ENCODE measurements around the gene PI4KB. TPM values are rescaled to one million over a fixed set of nuclear protein-coding genes. Genes with fewer than 3 reads are reported as not detected.

Gene PI4KB
- total and polyA plus RNA-seq, 4 donors, result 25.0 to 65.2 (median 45.3) TPM

DNA sequence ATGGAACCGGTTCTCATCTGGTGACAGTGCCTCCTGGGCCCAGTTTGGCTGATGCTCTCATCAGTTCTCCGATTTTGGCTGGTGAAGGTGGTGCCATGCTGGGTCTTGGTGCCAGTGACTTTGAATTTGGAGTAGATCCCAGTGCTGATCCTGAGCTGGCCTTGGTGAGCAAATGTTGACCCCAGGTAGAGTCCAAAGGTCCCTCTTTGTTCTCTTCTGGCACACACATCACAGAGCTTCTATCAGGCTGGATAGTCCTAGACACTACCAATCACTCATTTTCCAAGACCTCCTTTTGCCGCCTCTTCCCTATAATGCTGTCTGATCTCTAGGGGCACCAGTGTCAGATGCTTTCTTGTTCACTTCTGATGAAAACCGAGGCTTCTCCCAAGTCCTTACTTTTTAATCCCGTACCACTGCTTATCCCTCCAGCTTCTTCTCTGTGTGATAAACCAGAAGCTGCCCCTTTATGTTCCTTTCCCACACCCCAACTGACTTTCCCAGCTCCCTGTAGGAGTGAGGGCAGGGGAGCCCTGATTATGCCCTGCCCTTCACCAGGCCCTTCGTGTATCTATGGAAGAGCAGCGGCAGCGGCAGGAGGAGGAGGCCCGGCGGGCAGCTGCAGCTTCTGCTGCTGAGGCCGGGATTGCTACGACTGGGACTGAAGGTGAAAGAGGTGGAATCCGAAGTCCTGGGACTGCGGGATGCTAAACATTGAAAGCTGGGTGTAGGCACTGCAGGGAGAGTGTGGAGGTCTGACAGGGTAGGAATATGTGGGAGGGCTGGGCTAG lies 61.6 kb downstream of the PI4KB start:
- Histone ChIP-seq H3K36me3 (ENCODE audit: control insufficient read depth in 4 of 4, insufficient read depth in 4 of 4, low read length in 4 of 4) (peaks cover 13 to 50% (median 35%) of the 10 kb centered on the region in 4 donors), H3K27me3 (ENCODE audit: control insufficient read depth in 3 of 3, insufficient read depth in 3 of 3, low read length in 2 of 3) (no peaks in the 10 kb centered on the region), H3K9ac (ENCODE audit: insufficient read depth in 1 of 2, low read length in 2 of 2) (no peak overlapping the region), H3K9me3 (ENCODE audit: control insufficient read depth in 4 of 4, insufficient read depth in 3 of 4, low read length in 3 of 4) (no peaks in the 10 kb centered on the region), H3K4me3 (no peak overlapping the region), H3K4me1 (ENCODE audit: control insufficient read depth in 5 of 5, insufficient read depth in 5 of 5, low read length in 5 of 5) (no peaks in the 10 kb centered on the region), H3K27ac (ENCODE audit: low read depth in 1 of 2, low read length in 1 of 2) (no peak overlapping the region)
- DNase-seq (no peak), ATAC-seq (ENCODE audit: insufficient read depth, low FRiP score) (no peak)
- TF ChIP-seq, protein P1, sequence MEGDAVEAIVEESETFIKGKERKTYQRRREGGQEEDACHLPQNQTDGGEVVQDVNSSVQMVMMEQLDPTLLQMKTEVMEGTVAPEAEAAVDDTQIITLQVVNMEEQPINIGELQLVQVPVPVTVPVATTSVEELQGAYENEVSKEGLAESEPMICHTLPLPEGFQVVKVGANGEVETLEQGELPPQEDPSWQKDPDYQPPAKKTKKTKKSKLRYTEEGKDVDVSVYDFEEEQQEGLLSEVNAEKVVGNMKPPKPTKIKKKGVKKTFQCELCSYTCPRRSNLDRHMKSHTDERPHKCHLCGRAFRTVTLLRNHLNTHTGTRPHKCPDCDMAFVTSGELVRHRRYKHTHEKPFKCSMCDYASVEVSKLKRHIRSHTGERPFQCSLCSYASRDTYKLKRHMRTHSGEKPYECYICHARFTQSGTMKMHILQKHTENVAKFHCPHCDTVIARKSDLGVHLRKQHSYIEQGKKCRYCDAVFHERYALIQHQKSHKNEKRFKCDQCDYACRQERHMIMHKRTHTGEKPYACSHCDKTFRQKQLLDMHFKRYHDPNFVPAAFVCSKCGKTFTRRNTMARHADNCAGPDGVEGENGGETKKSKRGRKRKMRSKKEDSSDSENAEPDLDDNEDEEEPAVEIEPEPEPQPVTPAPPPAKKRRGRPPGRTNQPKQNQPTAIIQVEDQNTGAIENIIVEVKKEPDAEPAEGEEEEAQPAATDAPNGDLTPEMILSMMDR (IDR thresholded peaks at IDR 0.05; ENCODE audit: control extremely low read depth, extremely low read depth), result no peak
- 88 to 94% methylated on average over 14 of the region's 14 CpGs for WGBS, 2 donors

DNA sequence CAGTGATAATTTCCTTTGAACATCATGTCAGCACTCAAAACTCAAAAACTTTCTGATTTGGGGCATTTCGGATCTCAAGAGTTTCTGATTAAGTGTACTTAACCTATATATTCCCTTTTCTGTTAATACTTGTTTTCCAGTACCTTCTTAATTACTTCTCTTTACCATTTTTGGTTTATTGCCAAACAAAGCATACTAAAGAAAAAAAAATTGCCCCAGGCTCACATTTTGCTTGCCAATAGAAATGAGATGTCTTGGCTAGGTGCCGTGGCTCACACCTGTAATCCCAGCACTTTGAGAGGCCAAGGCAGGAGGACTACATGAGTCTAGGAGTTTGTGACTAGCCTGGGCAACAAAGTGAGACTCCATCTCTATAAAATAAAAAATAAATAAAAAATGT lies 67.9 kb downstream of the PI4KB start:
- 87 to 89% methylated on average over 2 of the region's 2 CpGs for WGBS, 2 donors
- Histone ChIP-seq H3K4me3 (no peak overlapping the region), H3K9ac (ENCODE audit: insufficient read depth in 1 of 2, low read length in 2 of 2) (no peak overlapping the region), H3K9me3 (ENCODE audit: control insufficient read depth in 4 of 4, insufficient read depth in 3 of 4, low read length in 3 of 4) (no peaks in the 10 kb centered on the region), H3K27ac (ENCODE audit: low read depth in 1 of 2, low read length in 1 of 2) (no peak overlapping the region), H3K36me3 (ENCODE audit: control insufficient read depth in 4 of 4, insufficient read depth in 4 of 4, low read length in 4 of 4) (peaks cover 1 to 13% (median 11%) of the 10 kb centered on the region in 4 donors), H3K4me1 (ENCODE audit: control insufficient read depth in 5 of 5, insufficient read depth in 5 of 5, low read length in 5 of 5) (peaks cover 0 to 11% (median 9%) of the 10 kb centered on the region in 5 donors), H3K27me3 (ENCODE audit: control insufficient read depth in 3 of 3, insufficient read depth in 3 of 3, low read length in 2 of 3) (no peaks in the 10 kb centered on the region)
- DNase-seq (no peak), ATAC-seq (ENCODE audit: insufficient read depth, low FRiP score) (no peak)
- TF ChIP-seq, protein P1 (IDR thresholded peaks at IDR 0.05; ENCODE audit: control extremely low read depth, extremely low read depth), result no peak

GRCh38 chr1:151255381-151255780 lies 71.8 kb downstream of the PI4KB start:
- H3K27ac ChIP-seq (ENCODE audit: low read depth in 1 of 2, low read length in 1 of 2), result peak overlapping the region in 1 of 2 donors; percentile 95
- no peak for ATAC-seq (ENCODE audit: insufficient read depth, low FRiP score)
- H3K36me3 ChIP-seq (ENCODE audit: control insufficient read depth in 4 of 4, insufficient read depth in 4 of 4, low read length in 4 of 4), result no peaks in the 10 kb centered on the region
- no peaks in the 10 kb centered on the region for H3K9me3 ChIP-seq (ENCODE audit: control insufficient read depth in 4 of 4, insufficient read depth in 3 of 4, low read length in 3 of 4)
- peak overlapping the region; percentile 60 for H3K4me3 ChIP-seq
- peaks cover 0 to 11% (median 9%) of the 10 kb centered on the region in 5 donors for H3K4me1 ChIP-seq (ENCODE audit: control insufficient read depth in 5 of 5, insufficient read depth in 5 of 5, low read length in 5 of 5)
- TF ChIP-seq, protein P1 (IDR thresholded peaks at IDR 0.05; ENCODE audit: control extremely low read depth, extremely low read depth), result no peak
- H3K27me3 ChIP-seq (ENCODE audit: control insufficient read depth in 3 of 3, insufficient read depth in 3 of 3, low read length in 2 of 3), result no peaks in the 10 kb centered on the region
- 38 to 44% methylated on average over 10 of the region's 10 CpGs for WGBS, 2 donors
- peak in 1 of 3 donors; percentile 13 for DNase-seq
- H3K9ac ChIP-seq (ENCODE audit: insufficient read depth in 1 of 2, low read length in 2 of 2), result peak overlapping the region; percentile 50 to 74

Data from lung (tissue), 12 donors.